ENCODE data around the gene FAM13C. TPM values are rescaled to one million over a fixed set of nuclear protein-coding genes. Genes with fewer than 3 reads are reported as not detected.
A peak's percentile ranks its signal among the peaks of the same experiment; 100 is the strongest.
"Not testable (repeated sequence)": the region's sequence is repeated elsewhere in the genome, so short reads cannot be mapped to it uniquely, and the experiment has no call there.

Gene FAM13C
- total and polyA plus RNA-seq, 9 of the 15 experiments (the other 6 are each of a cell fraction or from before 2014, with no cell fraction given): not detected

DNA sequence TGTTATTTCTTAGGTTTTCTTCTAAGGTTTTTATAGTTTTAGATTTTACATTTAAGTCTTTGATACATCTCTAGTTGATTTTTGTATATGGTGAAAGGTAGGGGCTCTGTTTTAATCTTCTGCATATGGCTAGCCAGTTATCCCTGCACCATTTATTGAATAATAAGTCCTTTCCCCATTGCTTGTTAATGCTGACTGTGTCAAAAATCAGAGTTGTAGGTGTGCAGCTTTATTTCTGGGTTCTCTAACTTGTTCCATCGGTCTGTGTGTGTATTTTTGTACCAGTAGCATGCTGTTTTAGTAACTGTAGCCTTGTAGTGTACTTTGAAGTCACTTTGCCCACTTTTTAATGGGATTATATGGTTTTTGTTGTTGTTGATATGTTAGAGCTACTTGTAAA, 37.9 kb upstream of the FAM13C start:
- ATAC-seq: no peak
- no peak overlapping the region for H3K4me3 ChIP-seq
- no peak overlapping the region for H2AFZ ChIP-seq (ENCODE audit: low read depth, low read length)
- no peaks in the 10 kb centered on the region for H4K20me1 ChIP-seq (replicated peaks; ENCODE audit: control insufficient read depth, insufficient read depth, low read length)
- no peak overlapping the region for H3K4me2 ChIP-seq (ENCODE audit: insufficient read depth, low read length)
- in situ Hi-C loops (cut with MboI) (no loop called here), intact Hi-C loops (cut with micrococcal nuclease) (no loop called here)
- FAIRE-seq: no peak
- H3K9me1 ChIP-seq (ENCODE audit: control insufficient read depth, insufficient read depth, low read length): no peaks in the 10 kb centered on the region
- no peaks in the 10 kb centered on the region; the same call in 1 of the 2 replicates for H3K9me3 ChIP-seq (replicated peaks; ENCODE audit: control insufficient read depth, insufficient read depth, low read depth, low read length)
- no peak for DNase-seq (ENCODE audit: extremely low read depth in 1 of 4, low spot score in 3 of 4)
- no peaks in the 10 kb centered on the region for H3K36me3 ChIP-seq (ENCODE audit: control insufficient read depth, insufficient read depth, low read length)
- POLR2A ChIA-PET: no interaction called here
- no TSS peak for BruUV-seq (replicated peaks)
- no peaks in the 10 kb centered on the region for H3K4me1 ChIP-seq (replicated peaks in 1 of 2; ENCODE audit: control insufficient read depth in 2 of 2, insufficient read depth in 2 of 2, low read length in 2 of 2)
- TF ChIP-seq MAFF (IDR thresholded peaks at IDR 0.05; ENCODE audit: low read length): peak; percentile 35; the same call in 1 of the 2 replicates
- TF ChIP-seq HSF4 (CRISPR knock-in tag; IDR thresholded peaks at IDR 0.05; ENCODE audit: borderline replicate concordance): no peak
- peak; percentile 35; the same call in 1 of the 2 replicates for TF ChIP-seq MAFG (tag; conservative IDR thresholded peaks at IDR 0.05)
- no peak for TF ChIP-seq STAT5A (IDR thresholded peaks at IDR 0.05; ENCODE audit: borderline replicate concordance, low read length)
- TF ChIP-seq ZNF316 (IDR thresholded peaks at IDR 0.05): peak; percentile 67
- peak; percentile 35; the same call in 1 of the 2 replicates for TF ChIP-seq C11orf30 (IDR thresholded peaks at IDR 0.05; ENCODE audit: low read depth)
- TF ChIP-seq, protein P1, sequence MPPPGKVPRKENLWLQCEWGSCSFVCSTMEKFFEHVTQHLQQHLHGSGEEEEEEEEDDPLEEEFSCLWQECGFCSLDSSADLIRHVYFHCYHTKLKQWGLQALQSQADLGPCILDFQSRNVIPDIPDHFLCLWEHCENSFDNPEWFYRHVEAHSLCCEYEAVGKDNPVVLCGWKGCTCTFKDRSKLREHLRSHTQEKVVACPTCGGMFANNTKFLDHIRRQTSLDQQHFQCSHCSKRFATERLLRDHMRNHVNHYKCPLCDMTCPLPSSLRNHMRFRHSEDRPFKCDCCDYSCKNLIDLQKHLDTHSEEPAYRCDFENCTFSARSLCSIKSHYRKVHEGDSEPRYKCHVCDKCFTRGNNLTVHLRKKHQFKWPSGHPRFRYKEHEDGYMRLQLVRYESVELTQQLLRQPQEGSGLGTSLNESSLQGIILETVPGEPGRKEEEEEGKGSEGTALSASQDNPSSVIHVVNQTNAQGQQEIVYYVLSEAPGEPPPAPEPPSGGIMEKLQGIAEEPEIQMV (tag; conservative IDR thresholded peaks at IDR 0.05; ENCODE audit: low read depth): no peak
- H3K27ac ChIP-seq (ENCODE audit: extremely low read depth, low read depth, low read length): no peak overlapping the region
- WGBS (ENCODE audit: insufficient coverage, low coverage, missing lambda C conversion rate): 0% methylated on average over 1 of the region's 1 CpG
- H3K9ac ChIP-seq (ENCODE audit: insufficient read depth in 1 of 2, low read depth in 2 of 2, low read length in 2 of 2): no peak overlapping the region
- H3K79me2 ChIP-seq (ENCODE audit: control insufficient read depth, insufficient read depth, low read length): no peaks in the 10 kb centered on the region
- no peaks in the 10 kb centered on the region for H3K27me3 ChIP-seq (ENCODE audit: control insufficient read depth in 2 of 2, insufficient read depth in 2 of 2, low read length in 2 of 2)
- CTCF ChIA-PET (ENCODE audit: low intra/inter-chr PET ratio): no interaction called here

DNA sequence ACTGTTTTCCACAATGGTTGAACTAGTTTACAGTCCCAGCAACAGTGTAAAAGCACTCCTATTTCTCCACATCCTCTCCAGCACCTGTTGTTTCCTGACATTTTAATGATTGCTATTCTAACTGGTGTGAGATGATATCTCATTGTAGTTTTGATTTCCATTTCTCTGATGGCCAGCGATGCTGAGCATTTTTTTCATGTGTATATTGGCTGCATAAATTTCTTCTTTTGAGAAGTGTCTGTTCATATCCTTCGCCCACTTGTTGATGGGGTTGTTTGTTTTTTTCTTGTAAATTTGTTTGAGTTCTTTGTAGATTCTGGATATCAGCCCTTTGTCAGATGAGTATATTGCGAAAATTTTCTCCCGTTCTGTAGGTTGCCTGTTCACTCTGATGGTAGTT, 37.0 kb upstream of the FAM13C start:
- BruUV-seq (replicated peaks); H3K27me3 ChIP-seq (ENCODE audit: control insufficient read depth in 2 of 2, insufficient read depth in 2 of 2, low read length in 2 of 2); H3K4me1 ChIP-seq (replicated peaks in 1 of 2; ENCODE audit: control insufficient read depth in 2 of 2, insufficient read depth in 2 of 2, low read length in 2 of 2); H3K36me3 ChIP-seq (ENCODE audit: control insufficient read depth, insufficient read depth, low read length); H3K4me2 ChIP-seq (ENCODE audit: insufficient read depth, low read length); CTCF ChIA-PET (ENCODE audit: low intra/inter-chr PET ratio); H3K9me3 ChIP-seq (replicated peaks; ENCODE audit: control insufficient read depth, insufficient read depth, low read depth, low read length); H3K27ac ChIP-seq (ENCODE audit: extremely low read depth, low read depth, low read length); DNase-seq (ENCODE audit: extremely low read depth in 1 of 4, low spot score in 3 of 4); in situ Hi-C loops (cut with MboI); intact Hi-C loops (cut with micrococcal nuclease); POLR2A ChIA-PET; H3K4me3 ChIP-seq; H3K9me1 ChIP-seq (ENCODE audit: control insufficient read depth, insufficient read depth, low read length); H4K20me1 ChIP-seq (replicated peaks; ENCODE audit: control insufficient read depth, insufficient read depth, low read length); ATAC-seq; H3K79me2 ChIP-seq (ENCODE audit: control insufficient read depth, insufficient read depth, low read length); H2AFZ ChIP-seq (ENCODE audit: low read depth, low read length); H3K9ac ChIP-seq (ENCODE audit: insufficient read depth in 1 of 2, low read depth in 2 of 2, low read length in 2 of 2); FAIRE-seq: not testable (repeated sequence)
- WGBS (ENCODE audit: insufficient coverage, low coverage, missing lambda C conversion rate): 0% methylated on average over 4 of the region's 4 CpGs
